ENCODE data around the gene LRCH4. TPM values are rescaled to one million over a fixed set of nuclear protein-coding genes. Genes with fewer than 3 reads are reported as not detected.
A peak's percentile ranks its signal among the peaks of the same experiment; 100 is the strongest.

Gene LRCH4
- polyA plus RNA-seq, 1 donor (not counting 4 experiments of a cell fraction or from before 2014, with no cell fraction given), result 4.9 TPM

DNA sequence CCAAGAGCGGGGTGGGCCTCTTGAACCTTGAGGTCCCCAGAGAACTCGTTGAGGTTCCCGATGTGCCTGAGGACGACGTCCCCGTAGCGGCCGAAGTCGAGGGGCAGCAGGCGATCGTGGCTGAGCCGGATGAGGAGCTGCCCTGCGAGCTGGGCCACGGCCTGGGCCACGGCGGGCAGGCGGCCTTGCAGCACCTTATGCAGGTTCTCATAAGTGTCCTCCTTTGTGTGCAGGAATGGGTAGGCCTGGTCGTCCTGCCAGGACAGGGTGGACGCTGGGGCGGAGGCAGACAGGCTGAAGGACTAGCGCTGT, 41.3 kb upstream of the LRCH4 start:
- Histone ChIP-seq H3K9ac (ENCODE audit: control insufficient read depth, extremely low read depth, insufficient read depth, low read length) (no peak overlapping the region), H3K4me2 (ENCODE audit: control insufficient read depth, extremely low read depth, insufficient read depth, low read depth, low read length) (peak overlapping the region; percentile 66), H3K4me1 (ENCODE audit: control insufficient read depth, extremely low read depth, insufficient read depth, low read length) (peaks cover 7% of the 10 kb centered on the region), H3K27ac (ENCODE audit: control insufficient read depth, insufficient read depth, low read length) (no peak overlapping the region), H3K79me2 (ENCODE audit: control insufficient read depth, insufficient read depth, low read length) (no peaks in the 10 kb centered on the region), H4K20me1 (ENCODE audit: control insufficient read depth, extremely low read depth, insufficient read depth, low read length) (no peaks in the 10 kb centered on the region), H3K4me3 (ENCODE audit: control insufficient read depth in 2 of 3, extremely low read depth in 1 of 3, insufficient read depth in 2 of 3, low read depth in 1 of 3, low read length in 3 of 3) (peak overlapping the region in 1 of 3 experiments; percentile 33), H2AFZ (ENCODE audit: control insufficient read depth, low read length) (no peak overlapping the region), H3K36me3 (ENCODE audit: control insufficient read depth in 2 of 2, extremely low read depth in 1 of 2, insufficient read depth in 2 of 2, low read length in 2 of 2) (no peaks in the 10 kb centered on the region), H3K27me3 (ENCODE audit: control insufficient read depth, extremely low read depth, insufficient read depth, low read length) (no peaks in the 10 kb centered on the region), H3K9me3 (ENCODE audit: control insufficient read depth, low read depth, low read length) (no peaks in the 10 kb centered on the region), H3K9me1 (ENCODE audit: control insufficient read depth, extremely low read depth, insufficient read depth, low read length) (no peaks in the 10 kb centered on the region)
- dilution Hi-C loops (cut with MboI; ENCODE audit: extremely low pct_ligation_motif_present, low sequenced_read_pairs), result no loop called here
- no peak for TF ChIP-seq EZH2 (IDR thresholded peaks at IDR 0.05; ENCODE audit: low read length)
- TF ChIP-seq, protein P1, sequence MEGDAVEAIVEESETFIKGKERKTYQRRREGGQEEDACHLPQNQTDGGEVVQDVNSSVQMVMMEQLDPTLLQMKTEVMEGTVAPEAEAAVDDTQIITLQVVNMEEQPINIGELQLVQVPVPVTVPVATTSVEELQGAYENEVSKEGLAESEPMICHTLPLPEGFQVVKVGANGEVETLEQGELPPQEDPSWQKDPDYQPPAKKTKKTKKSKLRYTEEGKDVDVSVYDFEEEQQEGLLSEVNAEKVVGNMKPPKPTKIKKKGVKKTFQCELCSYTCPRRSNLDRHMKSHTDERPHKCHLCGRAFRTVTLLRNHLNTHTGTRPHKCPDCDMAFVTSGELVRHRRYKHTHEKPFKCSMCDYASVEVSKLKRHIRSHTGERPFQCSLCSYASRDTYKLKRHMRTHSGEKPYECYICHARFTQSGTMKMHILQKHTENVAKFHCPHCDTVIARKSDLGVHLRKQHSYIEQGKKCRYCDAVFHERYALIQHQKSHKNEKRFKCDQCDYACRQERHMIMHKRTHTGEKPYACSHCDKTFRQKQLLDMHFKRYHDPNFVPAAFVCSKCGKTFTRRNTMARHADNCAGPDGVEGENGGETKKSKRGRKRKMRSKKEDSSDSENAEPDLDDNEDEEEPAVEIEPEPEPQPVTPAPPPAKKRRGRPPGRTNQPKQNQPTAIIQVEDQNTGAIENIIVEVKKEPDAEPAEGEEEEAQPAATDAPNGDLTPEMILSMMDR (optimal IDR thresholded peaks at IDR 0.05 in 1 of 3, IDR thresholded peaks at IDR 0.05 in 1 of 3, conservative IDR thresholded peaks at IDR 0.05 in 1 of 3; ENCODE audit: extremely low read depth in 1 of 3, insufficient read depth in 2 of 3, low read length in 3 of 3), result no peak
- FAIRE-seq (no peak), DNase-seq (ENCODE audit: low read depth, low spot score) (no peak)

DNA sequence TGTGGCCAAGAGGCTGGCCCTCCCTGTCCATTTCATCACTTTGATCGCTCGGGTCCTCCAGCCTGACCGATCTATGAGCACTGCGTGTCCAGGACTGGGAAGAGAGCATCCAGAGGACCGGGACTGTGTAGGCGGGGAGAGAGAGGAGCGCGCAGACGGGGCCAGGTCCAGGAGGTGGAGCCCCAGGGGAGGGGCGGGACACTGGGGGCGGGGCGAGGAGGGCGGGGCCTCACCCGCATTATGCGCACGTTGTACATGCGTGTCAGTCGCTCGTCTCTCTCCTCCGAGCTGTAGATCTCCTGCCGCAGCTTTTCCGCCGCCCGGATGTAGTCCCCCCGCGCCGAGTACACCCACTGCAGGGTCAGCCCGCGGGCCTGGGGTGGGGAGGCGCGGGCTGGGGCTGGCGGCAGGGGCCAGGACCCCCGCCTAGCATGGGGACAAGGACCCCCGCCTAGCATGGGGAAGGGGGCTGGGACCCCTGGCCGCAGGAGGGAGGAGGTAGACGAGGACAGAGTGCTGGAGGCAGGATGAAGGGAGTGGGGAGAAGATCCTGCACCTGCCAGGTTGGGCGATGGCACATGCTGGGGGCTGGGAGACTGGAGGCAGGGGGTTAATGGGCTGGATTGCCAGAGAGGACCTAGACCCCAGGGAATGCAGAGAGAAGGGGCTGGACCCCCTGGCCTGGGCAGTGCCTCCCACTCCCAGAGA, 40.8 kb upstream of the LRCH4 start:
- dilution Hi-C loops (cut with MboI; ENCODE audit: extremely low pct_ligation_motif_present, low sequenced_read_pairs), result no loop called here
- DNase-seq (ENCODE audit: low read depth, low spot score), result peak; percentile 48
- peaks cover 7% of the 10 kb centered on the region for H3K4me1 ChIP-seq (ENCODE audit: control insufficient read depth, extremely low read depth, insufficient read depth, low read length)

More for the DNA sequence above, 40.8 kb upstream of the LRCH4 start:
- peak overlapping the region; percentile 73 for H2AFZ ChIP-seq (ENCODE audit: control insufficient read depth, low read length)
- H3K27ac ChIP-seq (ENCODE audit: control insufficient read depth, insufficient read depth, low read length), result no peak overlapping the region
- TF ChIP-seq, protein P1 (optimal IDR thresholded peaks at IDR 0.05 in 1 of 3, IDR thresholded peaks at IDR 0.05 in 1 of 3, conservative IDR thresholded peaks at IDR 0.05 in 1 of 3; ENCODE audit: extremely low read depth in 1 of 3, insufficient read depth in 2 of 3, low read length in 3 of 3), result no peak
- H3K9ac ChIP-seq (ENCODE audit: control insufficient read depth, extremely low read depth, insufficient read depth, low read length), result no peak overlapping the region
- no peaks in the 10 kb centered on the region for H3K27me3 ChIP-seq (ENCODE audit: control insufficient read depth, extremely low read depth, insufficient read depth, low read length)
- H3K4me3 ChIP-seq (ENCODE audit: control insufficient read depth in 2 of 3, extremely low read depth in 1 of 3, insufficient read depth in 2 of 3, low read depth in 1 of 3, low read length in 3 of 3), result peak overlapping the region; percentile 33 to 49 (median 38)
- FAIRE-seq, result no peak
- H4K20me1 ChIP-seq (ENCODE audit: control insufficient read depth, extremely low read depth, insufficient read depth, low read length), result no peaks in the 10 kb centered on the region
- no peaks in the 10 kb centered on the region for H3K9me1 ChIP-seq (ENCODE audit: control insufficient read depth, extremely low read depth, insufficient read depth, low read length)
- no peaks in the 10 kb centered on the region for H3K9me3 ChIP-seq (ENCODE audit: control insufficient read depth, low read depth, low read length)
- H3K79me2 ChIP-seq (ENCODE audit: control insufficient read depth, insufficient read depth, low read length), result no peaks in the 10 kb centered on the region
- no peaks in the 10 kb centered on the region for H3K36me3 ChIP-seq (ENCODE audit: control insufficient read depth in 2 of 2, extremely low read depth in 1 of 2, insufficient read depth in 2 of 2, low read length in 2 of 2)
- peak overlapping the region; percentile 69 for H3K4me2 ChIP-seq (ENCODE audit: control insufficient read depth, extremely low read depth, insufficient read depth, low read depth, low read length)

Data from keratinocyte (primary cell).